ENCODE data around the gene GAS2L1.
A peak's percentile ranks its signal among the peaks of the same experiment; 100 is the strongest.

Gene GAS2L1

DNA sequence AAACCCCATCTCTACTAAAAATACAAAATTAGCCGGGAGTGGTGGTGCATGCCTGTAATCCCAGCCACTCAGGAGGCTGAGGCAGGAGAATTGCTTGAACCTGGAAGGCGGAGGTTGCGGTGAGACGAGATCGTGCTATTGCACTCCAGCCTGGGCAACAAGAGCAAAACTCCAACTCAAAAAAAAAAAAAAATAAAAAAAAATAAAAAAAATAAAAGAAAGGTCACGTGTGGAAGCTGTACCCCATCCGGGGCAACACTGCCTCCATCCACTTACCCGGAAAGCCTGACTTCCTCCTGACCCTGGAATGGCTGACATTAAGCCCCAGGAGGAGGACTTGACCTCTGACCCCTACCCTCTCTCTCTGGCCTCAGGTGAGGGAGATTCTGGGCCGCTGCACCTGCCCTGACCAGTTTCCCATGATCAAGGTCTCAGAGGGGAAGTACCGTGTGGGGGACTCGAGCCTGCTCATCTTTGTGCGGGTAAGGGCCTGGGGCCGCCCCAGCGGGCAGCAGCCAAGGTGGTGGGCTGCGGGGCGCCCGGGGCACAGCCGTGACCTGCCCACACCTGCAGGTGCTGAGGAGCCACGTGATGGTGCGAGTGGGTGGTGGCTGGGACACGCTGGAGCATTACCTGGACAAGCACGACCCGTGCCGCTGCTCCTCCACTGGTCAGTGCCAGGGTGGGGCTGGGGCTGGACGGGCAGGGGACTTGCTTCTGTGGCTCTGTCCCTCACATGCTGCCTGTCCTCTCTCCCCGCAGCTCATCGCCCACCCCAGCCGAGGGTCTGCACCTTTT is 3.8 kb downstream of the GAS2L1 start:
- no peak for DNase-seq

DNA sequence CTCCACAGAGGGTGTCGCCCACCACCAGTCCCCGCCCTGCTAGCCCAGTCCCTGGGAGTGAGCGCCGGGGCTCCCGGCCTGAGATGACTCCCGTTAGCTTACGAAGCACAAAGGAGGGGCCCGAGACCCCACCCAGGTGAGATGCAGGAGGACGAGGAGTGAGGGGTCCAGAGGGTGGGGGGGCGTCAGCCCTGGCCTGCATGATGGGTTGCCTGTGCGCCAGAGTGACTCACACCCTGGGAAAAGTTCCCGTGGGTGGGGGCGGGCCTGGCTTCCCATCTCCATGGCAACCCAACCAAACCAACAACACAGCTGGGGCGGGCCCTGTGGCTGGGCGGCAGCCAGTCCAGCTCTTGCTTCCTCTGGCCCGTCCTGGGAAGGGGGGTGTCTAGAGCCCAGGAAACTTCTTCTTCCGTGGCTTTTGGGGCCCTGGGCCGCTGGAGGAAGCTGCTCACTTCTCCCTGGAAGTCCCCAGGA is 4.5 kb downstream of the GAS2L1 start:
- DNase-seq, result peak; percentile 78

DNA sequence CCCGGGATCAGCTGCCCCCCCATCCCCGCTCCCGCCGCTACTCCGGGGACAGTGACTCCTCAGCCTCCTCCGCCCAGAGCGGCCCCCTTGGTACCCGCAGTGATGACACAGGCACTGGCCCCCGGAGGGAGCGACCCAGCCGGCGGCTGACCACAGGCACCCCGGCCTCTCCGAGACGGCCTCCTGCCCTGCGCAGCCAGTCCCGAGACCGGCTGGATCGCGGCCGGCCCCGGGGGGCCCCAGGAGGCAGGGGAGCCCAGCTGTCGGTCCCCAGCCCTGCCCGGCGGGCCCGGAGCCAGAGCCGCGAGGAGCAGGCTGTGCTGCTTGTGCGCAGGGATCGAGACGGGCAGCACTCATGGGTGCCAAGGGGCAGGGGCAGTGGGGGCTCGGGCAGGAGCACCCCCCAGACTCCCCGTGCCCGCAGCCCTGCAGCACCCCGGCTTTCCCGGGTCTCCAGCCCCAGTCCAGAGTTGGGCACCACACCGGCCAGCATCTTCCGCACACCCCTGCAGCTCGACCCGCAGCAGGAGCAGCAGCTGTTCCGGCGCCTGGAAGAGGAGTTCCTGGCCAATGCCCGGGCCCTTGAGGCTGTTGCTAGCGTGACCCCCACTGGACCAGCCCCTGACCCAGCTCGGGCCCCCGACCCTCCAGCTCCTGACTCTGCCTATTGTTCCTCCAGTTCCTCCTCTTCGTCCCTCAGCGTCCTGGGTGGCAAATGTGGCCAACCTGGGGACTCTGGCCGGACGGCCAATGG is 5.2 kb downstream of the GAS2L1 start:
- DNase-seq, result no peak

DNA sequence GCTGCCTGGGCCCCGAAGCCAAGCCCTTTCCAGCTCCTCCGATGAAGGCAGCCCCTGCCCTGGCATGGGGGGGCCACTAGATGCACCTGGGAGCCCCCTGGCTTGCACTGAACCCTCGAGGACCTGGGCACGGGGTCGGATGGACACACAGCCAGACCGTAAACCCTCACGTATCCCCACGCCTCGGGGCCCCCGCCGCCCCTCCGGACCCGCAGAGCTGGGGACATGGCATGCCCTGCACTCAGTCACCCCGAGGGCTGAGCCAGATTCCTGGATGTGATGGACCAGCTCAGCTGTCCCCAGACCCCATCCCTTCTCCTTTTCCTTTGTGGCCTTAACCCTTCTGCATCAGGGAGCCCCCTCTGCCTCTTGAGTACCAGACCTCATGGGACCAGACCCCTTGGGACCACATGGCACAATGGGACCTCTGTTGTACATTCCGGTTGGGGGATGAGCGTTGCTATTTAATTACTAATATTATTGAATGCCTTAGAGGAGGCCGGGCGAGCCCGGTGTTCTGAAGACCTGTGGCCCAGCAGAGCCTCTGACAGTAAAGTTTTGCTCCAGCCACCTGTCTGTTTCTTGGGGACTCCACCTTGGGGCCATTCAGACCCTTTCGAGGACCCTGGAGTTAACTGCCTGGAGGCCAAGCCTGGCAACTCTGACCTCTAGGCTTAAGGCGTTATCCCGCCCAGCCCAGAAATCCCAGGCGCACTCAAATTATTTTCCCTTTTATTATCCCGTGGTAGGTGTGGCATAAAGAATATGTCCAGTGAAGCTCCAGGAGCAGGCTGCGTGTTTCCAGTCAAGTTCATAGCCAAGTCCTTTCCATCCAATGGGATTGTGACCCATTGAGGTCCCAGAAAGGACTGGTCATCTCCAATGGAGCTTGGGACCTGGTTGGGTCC is 6.0 kb downstream of the GAS2L1 start:
- DNase-seq, result no peak

DNA sequence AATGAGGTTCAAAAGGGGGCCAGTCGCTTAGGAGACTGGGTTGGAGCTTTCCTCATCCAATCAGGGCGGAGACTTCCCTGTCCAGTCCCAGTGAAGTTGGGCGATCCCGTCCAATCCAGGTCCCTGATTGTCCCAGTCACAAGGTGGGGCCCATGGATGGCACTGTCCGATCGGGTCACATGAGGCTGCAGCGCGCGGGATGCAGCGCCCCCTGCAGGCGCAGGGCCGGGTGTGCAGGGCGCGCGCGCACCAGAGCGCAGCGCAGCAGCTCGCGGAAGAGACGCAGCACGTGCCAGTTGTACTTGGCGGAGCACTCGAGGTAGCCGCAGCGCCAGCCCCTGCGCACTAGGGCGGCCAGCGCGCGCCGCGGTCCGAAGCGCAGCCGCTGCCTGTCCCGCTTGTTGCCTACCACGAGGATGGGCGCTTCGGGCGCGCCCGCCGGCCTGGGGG is 6.7 kb downstream of the GAS2L1 start:
- DNase-seq, result no peak

DNA sequence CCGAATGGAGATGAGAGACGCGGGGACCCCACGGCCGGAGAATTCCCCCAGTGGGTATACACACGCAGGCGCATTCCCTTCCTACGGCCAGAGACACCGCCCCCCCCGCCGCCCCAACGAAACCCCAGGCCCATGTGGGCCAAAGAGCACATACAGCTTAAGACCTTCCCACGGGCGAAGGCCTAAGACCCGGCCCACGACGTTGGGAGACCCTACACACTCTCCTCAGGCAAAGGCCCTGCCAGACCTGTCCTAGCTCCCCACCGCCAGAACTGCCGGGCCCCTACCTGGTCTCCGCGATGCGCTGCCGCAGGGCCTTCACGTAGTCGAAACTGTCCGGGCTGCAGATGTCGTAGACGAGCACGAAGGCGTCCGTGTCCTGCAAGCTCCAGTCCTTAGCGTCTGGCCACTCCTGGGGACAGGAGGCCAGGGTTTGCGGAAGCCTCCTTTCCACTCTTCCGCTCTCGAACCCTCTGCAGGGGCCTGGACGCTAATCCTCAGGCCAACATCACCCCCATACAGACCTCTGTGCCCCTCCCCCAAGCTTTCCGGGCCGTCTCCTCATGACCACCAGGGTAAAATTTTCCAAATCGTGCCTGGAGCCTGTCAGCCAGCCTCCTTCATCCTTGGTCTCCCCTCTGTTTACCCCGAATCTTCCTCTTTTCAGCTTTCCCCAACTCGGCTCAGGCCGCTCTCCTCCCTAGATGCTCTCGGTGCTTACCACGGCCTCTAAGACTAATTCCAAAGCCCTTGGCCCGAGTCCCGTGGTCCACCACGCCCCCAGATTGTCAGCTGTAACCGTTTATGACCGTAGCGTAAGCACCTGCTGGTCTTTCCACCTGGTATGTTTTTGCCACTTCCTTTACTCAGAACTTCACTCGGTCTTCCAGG is 7.4 kb downstream of the GAS2L1 start:
- DNase-seq, result no peak

DNA sequence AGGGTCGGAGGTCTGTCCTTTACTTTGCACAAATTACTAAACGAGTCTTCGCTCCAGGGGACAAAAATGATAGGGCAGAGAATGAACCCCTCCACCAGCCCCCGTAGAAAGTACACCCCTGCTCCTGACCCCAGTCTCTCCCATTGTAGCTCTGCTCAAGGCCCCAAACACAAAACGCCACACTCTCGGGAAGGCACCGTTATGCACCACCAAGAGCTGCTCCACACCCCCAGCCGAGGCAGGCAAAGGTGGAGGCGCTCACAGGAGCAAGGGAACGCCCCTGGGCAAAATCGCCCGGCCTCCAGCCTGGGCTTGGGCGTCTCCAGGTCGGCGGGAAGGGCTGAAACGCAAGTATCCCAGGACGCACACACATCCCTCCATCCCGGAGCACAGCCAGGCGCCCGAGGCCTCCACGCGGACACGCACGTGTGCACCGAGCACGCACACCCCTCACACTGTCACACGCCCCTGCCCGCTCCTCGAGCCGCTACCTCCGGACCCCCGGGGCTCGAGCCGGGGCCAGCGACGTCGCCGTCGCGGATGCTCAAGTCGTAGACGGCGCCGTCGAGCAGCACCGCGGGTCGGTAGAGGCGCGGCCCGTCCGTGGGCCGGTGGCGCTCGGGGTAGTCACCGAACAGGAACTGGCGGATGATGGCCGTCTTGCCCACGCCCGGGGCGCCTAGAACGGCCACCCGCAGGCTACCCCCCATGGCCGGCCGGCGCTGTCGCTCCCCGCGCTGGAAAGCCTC is 8.3 kb downstream of the GAS2L1 start:
- no peak for DNase-seq

DNA sequence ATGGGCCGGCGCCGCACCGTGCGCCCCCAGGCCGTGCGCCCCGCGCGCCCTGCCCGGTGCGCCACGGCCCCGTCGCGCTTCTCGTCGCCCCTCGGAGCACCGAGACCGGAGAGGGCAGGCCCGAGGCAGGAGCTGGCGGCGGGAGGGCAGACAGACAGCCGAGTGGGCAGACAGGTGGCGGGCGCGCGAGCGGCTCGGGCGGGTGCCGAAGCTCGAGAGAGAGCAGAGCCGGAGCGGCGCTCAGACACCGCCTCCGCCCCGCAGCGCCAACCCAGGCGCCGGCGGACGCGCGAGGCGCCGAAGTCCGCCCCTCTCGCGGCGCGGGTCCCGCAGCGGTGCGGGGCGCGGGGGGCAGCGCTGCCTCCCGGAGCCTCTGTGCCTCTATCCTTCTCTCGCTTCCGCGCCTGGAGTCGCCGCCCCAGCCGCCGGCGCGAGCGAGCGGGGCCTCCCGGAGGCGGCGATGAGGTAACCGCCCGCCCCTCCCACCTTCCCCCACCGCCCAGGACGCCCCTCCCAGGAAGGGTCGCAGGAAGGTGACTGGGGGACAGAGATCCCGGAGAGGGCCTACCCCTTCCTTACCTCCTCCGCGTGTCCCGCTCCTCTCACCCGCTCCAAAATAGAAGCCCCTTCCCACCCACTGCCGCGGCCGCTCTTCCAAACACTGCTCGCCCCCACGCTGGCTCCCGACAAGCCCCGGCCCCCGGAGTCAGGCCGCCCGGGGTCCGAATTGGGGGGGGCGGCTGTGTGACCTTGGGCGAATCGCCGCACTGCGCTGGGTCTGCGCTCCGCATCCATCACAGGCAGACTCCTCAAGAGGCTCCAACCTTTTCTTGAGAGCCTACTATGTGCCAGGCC is 9.1 kb downstream of the GAS2L1 start, which contains the start of gene RASL10A:
Gene RASL10A, minus strand, starts transcription at position 412 of the 855 bp plus-strand sequence. CDS start 451 bp downstream, outside the sequence.
- DNase-seq, result no peak

DNA sequence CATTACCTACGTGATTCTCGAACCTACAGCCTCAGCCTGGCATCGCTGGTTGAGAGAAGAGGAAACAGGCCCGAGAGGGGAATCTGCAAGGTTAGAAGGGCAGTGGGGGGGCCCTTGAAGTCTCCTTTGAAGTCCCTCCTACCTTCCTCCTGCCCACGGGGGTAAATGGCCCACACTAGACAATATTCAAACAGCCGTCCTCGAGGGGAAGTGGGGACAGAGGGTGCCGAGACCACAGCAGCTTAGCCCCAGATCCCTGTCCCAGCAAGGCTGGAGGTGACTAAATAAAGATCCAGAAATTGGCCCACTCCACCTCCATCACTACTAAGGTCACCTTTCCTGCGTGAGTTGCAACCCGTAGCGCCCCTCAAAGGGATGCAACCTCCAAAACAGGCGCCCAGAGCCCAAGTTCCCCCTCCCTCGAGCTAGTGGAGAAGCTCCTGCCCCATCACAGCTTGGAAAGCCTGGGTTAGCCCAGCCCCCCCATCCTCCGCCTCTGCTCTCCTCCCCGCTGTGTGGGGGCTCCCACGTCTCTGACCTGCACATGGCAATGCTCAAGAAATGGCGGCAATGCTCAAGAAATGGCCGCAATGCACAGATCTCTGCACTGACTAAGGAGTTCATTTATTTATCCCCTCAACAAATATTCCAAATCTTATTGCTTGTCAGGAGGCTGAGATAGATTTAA is 9.8 kb downstream of the GAS2L1 start:
- DNase-seq, result no peak

DNA sequence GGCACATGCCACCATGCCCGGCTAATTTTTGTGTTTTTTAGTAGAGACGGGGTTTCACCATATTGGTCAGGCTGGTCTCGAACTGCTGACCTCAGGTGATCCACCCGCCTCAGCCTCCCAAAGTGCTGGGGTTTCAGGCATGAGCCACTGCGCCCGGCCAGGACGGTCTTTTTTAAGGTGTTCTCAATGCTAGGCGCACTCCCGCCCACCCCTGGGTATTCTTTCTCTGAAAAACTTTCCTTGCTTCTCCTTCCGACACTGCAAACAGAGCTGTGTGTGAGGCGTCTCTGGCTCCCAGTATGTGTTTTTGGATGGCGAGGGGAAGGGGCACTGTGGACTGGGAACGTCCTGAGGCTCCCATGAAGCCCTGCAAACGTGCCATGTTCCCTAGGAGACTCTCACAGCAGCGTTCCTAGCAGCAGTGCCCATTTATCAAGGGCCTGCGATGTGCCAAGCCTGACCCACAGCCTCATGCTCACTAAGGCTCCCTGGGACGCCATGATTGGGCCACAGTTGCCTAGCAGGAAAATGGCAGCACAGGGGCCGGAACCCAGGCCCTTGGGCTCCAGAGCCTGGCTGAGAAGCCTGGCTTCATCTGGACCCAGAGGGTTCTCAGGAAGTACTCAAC is 11.5 kb downstream of the GAS2L1 start:
- DNase-seq, result no peak

DNA sequence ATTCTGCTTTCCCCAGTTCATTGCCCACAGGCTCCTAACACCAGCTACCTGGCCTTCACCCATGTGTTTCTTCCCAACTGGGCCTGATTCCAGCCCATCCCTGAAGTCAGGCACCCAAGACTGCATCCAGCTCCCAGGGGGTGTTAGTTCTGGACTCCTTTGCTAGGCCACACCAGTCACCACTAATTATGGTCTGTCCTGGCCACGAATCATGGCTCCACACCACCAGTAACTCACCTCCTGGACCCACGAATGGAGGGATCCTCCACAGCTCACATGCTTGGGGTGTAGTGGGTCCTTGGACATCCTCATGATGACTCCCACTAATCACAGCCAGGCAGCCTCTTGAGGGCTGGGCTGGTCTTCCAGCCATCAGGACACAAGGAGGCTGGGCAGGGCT is 12.6 kb downstream of the GAS2L1 start:
- no peak for DNase-seq

DNA sequence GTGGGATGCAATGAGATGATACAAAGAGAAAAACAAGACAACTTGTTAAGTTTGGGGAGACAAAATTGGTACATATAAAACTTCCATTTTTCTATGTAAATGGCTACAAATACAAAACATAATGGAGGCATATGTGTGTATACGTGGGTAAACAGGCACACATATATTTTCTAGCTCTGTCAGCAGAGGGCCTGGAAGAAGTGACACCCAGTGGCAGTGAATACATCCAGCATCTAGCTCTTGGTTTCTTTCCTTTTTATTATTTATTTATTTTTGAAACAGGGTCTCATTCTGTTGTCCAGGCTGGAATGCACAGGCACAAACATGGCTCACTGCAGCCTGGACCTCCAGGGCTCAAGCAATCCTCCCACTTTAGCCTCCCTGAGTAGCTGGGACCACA is 14.1 kb downstream of the GAS2L1 start:
- no peak for DNase-seq

DNA sequence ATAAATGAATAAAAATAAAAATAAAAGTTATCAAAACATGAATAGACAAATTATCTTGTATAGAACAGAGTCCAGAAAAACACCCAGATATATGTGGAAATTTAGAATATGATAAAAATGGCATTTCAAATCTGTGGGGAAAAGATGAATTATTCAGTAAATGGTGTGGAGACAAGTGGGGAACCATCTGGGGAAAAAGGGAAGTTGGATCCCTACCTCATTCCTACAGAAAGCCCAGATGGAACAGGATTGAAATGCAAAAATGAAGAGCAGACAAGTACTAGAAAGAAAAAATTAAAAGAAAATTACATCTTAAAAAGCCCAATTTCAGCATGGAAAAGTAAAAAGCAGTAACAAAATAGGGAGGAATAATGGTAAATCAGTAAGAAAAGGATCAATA is 17.2 kb downstream of the GAS2L1 start:
- no peak for DNase-seq

DNA sequence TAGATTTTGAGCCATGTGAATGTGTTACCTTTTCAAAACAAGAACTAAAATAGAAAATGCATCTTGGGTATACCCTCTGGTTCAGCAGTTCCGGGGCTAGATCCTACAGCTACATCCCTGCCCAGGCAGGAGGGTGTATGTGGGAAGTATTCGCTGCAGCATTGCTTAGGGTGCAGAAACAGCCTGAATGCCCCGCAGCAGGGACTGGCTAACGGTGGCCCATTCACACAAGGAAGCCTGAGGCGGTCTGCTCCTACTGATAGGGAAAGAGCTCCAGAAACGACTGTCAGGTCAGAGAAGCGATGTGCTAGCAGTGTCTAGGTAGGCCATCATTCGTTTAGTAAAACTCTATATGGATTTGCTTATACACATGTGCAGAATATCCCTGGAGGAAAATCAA is 18.9 kb downstream of the GAS2L1 start:
- no peak for DNase-seq

DNA sequence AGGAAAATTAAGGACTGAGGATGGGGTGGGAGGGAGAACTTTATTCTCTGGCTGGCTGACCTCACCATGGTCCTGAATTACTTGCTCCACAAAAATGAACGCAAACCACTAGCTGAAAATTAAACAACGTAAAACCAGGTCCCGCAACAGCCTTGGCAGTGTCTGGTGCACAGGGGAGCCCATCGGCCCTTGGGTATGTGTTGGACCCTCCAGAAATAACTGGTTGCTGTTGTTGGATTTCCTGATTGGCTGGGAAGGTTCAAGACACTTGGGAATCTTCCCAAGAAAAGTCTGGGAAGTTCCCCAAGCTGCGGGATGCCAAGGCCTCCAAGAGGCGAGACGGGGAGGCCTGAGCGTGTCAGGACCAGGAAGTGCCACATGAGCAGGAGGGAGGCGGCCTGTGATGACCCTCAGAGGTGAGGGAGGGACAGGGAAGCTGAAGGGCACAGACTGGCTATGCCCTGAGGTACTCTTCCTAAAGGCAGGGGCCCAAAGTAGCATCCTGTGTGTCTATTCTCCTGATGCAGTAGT is 19.4 kb downstream of the GAS2L1 start:
- no peak for DNase-seq

DNA sequence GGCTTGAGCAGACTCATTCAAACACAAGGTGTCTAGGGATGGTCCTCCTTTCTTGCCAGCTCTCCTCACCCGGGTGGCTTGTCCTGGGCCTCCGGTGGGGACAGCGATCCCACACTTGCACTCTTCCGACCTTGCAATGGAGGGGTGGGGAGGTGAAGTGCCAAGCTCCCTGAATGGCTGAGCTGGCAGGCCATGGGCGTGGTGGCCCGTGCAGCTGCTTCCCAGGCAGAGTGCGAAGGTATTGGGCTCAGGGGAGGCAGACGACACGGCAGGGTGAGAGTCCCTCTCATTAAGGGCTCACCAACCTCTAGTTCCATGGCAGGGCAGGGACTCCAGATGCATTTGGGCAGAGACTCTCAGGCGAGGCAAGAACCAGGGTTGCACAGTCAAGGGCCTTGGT is 20.0 kb downstream of the GAS2L1 start:
- no peak for DNase-seq

DNA sequence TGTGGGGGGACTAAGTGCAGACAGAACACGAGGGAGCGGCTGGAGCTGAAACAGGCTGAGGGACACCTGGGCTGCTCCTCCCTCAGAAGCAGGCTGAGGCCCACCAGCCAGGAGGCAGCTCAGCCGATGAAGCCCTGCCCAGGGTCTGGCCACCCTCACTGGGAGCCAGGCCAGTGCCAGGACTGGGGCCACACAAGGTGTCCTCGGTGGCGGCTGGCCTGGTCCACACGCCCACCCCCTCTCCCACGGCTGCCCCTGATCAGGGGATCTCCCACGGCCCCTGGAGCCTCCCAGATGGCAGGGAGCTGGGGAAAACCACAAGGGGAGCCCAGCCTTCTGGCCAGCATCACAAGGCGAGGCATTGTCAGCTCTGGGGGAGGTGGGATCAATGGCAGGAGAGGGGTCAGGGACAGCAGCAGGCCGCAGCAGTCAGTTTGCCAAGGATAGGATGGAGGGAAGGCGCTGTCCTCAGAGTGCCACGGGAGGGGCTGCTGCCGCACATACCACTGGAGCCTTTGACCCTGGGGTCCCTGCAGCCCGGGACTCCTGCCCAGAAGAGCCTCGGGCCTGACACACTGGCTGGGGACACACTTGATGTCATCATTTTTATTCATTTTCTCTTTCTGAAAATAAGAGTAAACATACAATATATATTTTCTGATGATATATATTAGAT is 20.8 kb downstream of the GAS2L1 start:
- no peak for DNase-seq

DNA sequence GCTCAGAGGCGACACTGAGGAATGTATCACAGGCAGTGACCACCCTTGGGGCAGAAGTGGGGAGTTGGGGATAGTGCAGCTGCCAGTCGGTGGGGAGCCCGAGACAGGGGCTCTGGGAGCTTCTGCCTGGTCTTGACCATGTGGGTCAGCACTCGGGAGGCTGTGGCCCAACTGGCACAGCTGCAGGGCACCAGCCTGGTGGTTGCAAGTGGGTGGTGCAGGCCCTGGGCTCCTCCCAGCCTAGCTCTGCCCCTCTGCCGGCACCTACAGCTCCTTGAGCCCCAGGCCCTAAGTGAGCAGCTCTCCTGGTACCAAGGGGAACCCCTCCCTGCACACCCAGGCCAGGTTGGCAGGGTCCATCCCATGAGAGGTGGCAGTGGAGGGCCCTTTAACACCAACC is 21.6 kb downstream of the GAS2L1 start:
- no peak for DNase-seq
